ENCODE results near the gene CACNA2D3.

DNA sequence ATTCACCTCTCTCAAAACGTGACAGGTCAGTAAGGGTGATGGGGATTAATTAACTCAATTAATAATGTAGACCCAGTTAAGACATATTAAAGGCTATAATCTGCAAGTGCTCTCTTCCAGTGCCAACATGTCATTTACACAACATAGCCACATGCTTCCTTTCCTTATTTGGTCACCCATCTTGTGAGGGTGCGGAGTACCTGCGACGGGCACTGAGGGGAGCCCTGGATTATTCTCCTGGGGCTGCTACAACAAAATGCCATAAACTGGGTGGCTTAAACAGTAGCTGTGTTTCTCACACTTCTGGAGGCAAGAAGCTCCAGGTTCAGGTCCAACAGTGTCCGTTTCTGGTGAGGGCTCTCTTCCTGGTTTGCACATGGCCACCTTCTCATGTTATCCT lies 962.9 kb downstream of the CACNA2D3 start:
- TF ChIP-seq POLR2A (IDR thresholded peaks at IDR 0.05) (no peak), POLR2AphosphoS5 (IDR thresholded peaks at IDR 0.05) (no peak), EP300 (IDR thresholded peaks at IDR 0.05; ENCODE audit: low read depth) (no peak)
- TF ChIP-seq, protein P1, sequence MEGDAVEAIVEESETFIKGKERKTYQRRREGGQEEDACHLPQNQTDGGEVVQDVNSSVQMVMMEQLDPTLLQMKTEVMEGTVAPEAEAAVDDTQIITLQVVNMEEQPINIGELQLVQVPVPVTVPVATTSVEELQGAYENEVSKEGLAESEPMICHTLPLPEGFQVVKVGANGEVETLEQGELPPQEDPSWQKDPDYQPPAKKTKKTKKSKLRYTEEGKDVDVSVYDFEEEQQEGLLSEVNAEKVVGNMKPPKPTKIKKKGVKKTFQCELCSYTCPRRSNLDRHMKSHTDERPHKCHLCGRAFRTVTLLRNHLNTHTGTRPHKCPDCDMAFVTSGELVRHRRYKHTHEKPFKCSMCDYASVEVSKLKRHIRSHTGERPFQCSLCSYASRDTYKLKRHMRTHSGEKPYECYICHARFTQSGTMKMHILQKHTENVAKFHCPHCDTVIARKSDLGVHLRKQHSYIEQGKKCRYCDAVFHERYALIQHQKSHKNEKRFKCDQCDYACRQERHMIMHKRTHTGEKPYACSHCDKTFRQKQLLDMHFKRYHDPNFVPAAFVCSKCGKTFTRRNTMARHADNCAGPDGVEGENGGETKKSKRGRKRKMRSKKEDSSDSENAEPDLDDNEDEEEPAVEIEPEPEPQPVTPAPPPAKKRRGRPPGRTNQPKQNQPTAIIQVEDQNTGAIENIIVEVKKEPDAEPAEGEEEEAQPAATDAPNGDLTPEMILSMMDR (IDR thresholded peaks at IDR 0.05) = no peak

Measured in transverse colon (tissue), 4 donors.